ENCODE measurements around the gene CACNA2D2.

- TF ChIP-seq, protein P1, sequence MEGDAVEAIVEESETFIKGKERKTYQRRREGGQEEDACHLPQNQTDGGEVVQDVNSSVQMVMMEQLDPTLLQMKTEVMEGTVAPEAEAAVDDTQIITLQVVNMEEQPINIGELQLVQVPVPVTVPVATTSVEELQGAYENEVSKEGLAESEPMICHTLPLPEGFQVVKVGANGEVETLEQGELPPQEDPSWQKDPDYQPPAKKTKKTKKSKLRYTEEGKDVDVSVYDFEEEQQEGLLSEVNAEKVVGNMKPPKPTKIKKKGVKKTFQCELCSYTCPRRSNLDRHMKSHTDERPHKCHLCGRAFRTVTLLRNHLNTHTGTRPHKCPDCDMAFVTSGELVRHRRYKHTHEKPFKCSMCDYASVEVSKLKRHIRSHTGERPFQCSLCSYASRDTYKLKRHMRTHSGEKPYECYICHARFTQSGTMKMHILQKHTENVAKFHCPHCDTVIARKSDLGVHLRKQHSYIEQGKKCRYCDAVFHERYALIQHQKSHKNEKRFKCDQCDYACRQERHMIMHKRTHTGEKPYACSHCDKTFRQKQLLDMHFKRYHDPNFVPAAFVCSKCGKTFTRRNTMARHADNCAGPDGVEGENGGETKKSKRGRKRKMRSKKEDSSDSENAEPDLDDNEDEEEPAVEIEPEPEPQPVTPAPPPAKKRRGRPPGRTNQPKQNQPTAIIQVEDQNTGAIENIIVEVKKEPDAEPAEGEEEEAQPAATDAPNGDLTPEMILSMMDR (IDR thresholded peaks at IDR 0.05; ENCODE audit: low read length): no peak
- no peak for TF ChIP-seq EZH2 (IDR thresholded peaks at IDR 0.05; ENCODE audit: borderline replicate concordance, low read length)
These were observed 10.3 kb downstream of the CACNA2D2 start for GRCh38 chr3:50493086-50493485.

Measured in OCI-LY1 (cell line).